GM23338 (cell line): ENCODE data around the gene SLC35A3. TPM values are rescaled to one million over a fixed set of nuclear protein-coding genes. Genes with fewer than 3 reads are reported as not detected.

Experiments
- ATAC-seq: fragments of 200-7000 bp; cut with Tn5 transposase; 3 replicates; pipeline ENCODE4 v1.9.1; 2020
- DNase-seq: peaks from one replicate; pipeline ENCODE4 v3.0.0-alpha.2; 2015; ENCODE audit warnings: low spot score
- H2AFZ ChIP-seq: fragments of 200-600 bp; sonication (generic); 2 replicates; pipeline ENCODE4 v1.8.0; 2016; ENCODE audit warnings: antibody characterized with exemption, mild to moderate bottlenecking, moderate library complexity
- H3F3A ChIP-seq: fragments of 200-600 bp; sonication (generic); replicated peaks from 2 replicates; pipeline ENCODE4 v1.8.0; 2017; ENCODE audit warnings: antibody characterized with exemption, mixed run types, low read depth
- H3K27ac ChIP-seq: fragments of 200-600 bp; sonication (generic); 2 replicates; pipeline ENCODE4 v1.6.1; 2016; ENCODE audit warnings: low read depth
- H3K27me3 ChIP-seq: fragments of 200-600 bp; sonication (generic); 2 replicates; pipeline ENCODE4 v1.8.0; 2016; ENCODE audit warnings: mild to moderate bottlenecking, mixed run types, moderate library complexity; ENCODE audit not compliant: insufficient read depth
- H3K36me3 ChIP-seq: fragments of 200-600 bp; sonication (generic); 2 replicates; pipeline ENCODE4 v1.8.0; 2016; ENCODE audit warnings: mild to moderate bottlenecking; ENCODE audit not compliant: insufficient read depth
- H3K4me1 ChIP-seq: fragments of 200-600 bp; sonication (generic); 2 replicates; pipeline ENCODE4 v1.8.0; 2016; ENCODE audit warnings: mild to moderate bottlenecking, moderate library complexity; ENCODE audit not compliant: insufficient read depth
- H3K4me2 ChIP-seq: fragments of 200-600 bp; sonication (generic); 2 replicates; pipeline ENCODE4 v1.7.1; 2017; ENCODE audit warnings: mixed run types
- H3K4me3 ChIP-seq: fragments of 200-600 bp; sonication (generic); 2 replicates; pipeline ENCODE4 v1.6.1; 2016; ENCODE audit warnings: mixed run types
- H3K79me2 ChIP-seq: fragments of 200-600 bp; sonication (generic); replicated peaks from 2 replicates; pipeline ENCODE4 v1.8.0; 2017; ENCODE audit warnings: mild to moderate bottlenecking; ENCODE audit not compliant: insufficient read depth
- H3K9me2 ChIP-seq: fragments of 200-600 bp; sonication (generic); 2 replicates; pipeline ENCODE4 v1.8.0; 2017; ENCODE audit not compliant: insufficient read depth
- H4K20me1 ChIP-seq: fragments of 200-600 bp; sonication (generic); replicated peaks from 2 replicates; pipeline ENCODE4 v1.8.0; 2017; ENCODE audit warnings: mild to moderate bottlenecking; ENCODE audit not compliant: insufficient read depth
- H3K27ac Mint-ChIP-seq: 2 replicates; pipeline ENCODE4 v1.8.0; 2020; ENCODE audit warnings: inconsistent platforms, mild to moderate bottlenecking, moderate library complexity, mixed read lengths
- H3K27me3 Mint-ChIP-seq: 3 replicates; pipeline ENCODE4 v1.8.0; 2022; ENCODE audit warnings: low read depth, mild to moderate bottlenecking, moderate library complexity, mixed read lengths, inconsistent platforms; ENCODE audit not compliant: insufficient read depth, poor library complexity
- H3K36me3 Mint-ChIP-seq: 3 replicates; pipeline ENCODE4 v1.8.0; 2021; ENCODE audit warnings: low read depth, mild to moderate bottlenecking, inconsistent platforms, moderate library complexity, mixed read lengths
- H3K4me1 Mint-ChIP-seq: 3 replicates; pipeline ENCODE4 v1.8.0; 2020; ENCODE audit warnings: mild to moderate bottlenecking, inconsistent platforms, mixed read lengths
- H3K4me3 Mint-ChIP-seq: 3 replicates; pipeline ENCODE4 v1.8.0; 2021; ENCODE audit warnings: moderate library complexity, mild to moderate bottlenecking, inconsistent platforms, mixed read lengths
- H3K9me3 Mint-ChIP-seq: 3 replicates; pipeline ENCODE4 v1.8.0; 2020; ENCODE audit warnings: moderate library complexity, mild to moderate bottlenecking, inconsistent platforms, mixed read lengths
- CTCF ChIP-seq, 2 experiments: fragments of 200-600 bp in 1 of 2; sonication (generic) in 1 of 2; conservative IDR thresholded peaks; 2 replicates each; pipeline versions ENCODE4 v1.5.1 to v1.6.1; 2016 to 2017; ENCODE audit warnings: antibody characterized with exemption in 2 of 2, low read depth in 2 of 2, mild to moderate bottlenecking in 2 of 2, moderate library complexity in 1 of 2
- ETS1 ChIP-seq: IDR thresholded peaks from 2 replicates; pipeline ENCODE4 v1.6.1; 2016; ENCODE audit warnings: antibody characterized with exemption
- EZH2 ChIP-seq: fragments of 200-600 bp; sonication (generic); IDR thresholded peaks from one replicate; pipeline ENCODE4 v1.8.0; 2017; ENCODE audit warnings: antibody characterized with exemption, mild to moderate bottlenecking, low read depth; ENCODE audit not compliant: unreplicated experiment
- EZH2phosphoT487 ChIP-seq: fragments of 200-600 bp; sonication (generic); IDR thresholded peaks from one replicate; pipeline ENCODE4 v1.8.1; 2018; ENCODE audit warnings: antibody characterized with exemption; ENCODE audit not compliant: unreplicated experiment
- JUNB ChIP-seq: IDR thresholded peaks from one replicate; pipeline ENCODE4 v1.6.1; 2016; ENCODE audit warnings: antibody characterized with exemption; ENCODE audit not compliant: unreplicated experiment
- NANOG ChIP-seq: IDR thresholded peaks from 2 replicates; pipeline ENCODE4 v1.6.1; 2016; ENCODE audit warnings: antibody characterized with exemption, borderline replicate concordance
- POLR2AphosphoS5 ChIP-seq: IDR thresholded peaks from 2 replicates; pipeline ENCODE4 v1.6.1; 2016; ENCODE audit warnings: antibody characterized with exemption, low read depth
- REST ChIP-seq: IDR thresholded peaks from one replicate; pipeline ENCODE4 v1.6.1; 2018; ENCODE audit warnings: antibody characterized with exemption; ENCODE audit not compliant: unreplicated experiment
- STAT1 ChIP-seq: IDR thresholded peaks from one replicate; pipeline ENCODE4 v1.6.1; 2016; ENCODE audit warnings: antibody characterized with exemption; ENCODE audit not compliant: unreplicated experiment
- ZNF462 ChIP-seq: fragments of 250-450 bp; sonication (Bioruptor Pico); IDR thresholded peaks from 2 replicates; pipeline ENCODE4 v1.5.0; 2020; ENCODE audit warnings: mild to moderate bottlenecking, moderate library complexity
- polyA plus RNA-seq: library from polyadenylated mRNA; unstranded; fragments of >200 nt; fragmentation: Nextera tagmentation; extraction: Ambion mirVana; gene quantifications from 2 replicates; pipeline ENCODE4 v1.2.1, GENCODE V29; 2016
- total RNA-seq: library from RNA; depleted of rRNA; stranded (reverse); fragments of >200 nt; shearing (Covaris generic); gene quantifications from 2 replicates; pipeline ENCODE4 v1.2.3, GENCODE V29; 2014

Gene SLC35A3
- total and polyA plus RNA-seq, 2 experiments from 2014 or later, result 7.6 to 27.2 TPM

GRCh38 chr1:99944192-99944591 is 25.6 kb upstream of the SLC35A3 start:
- H3K27me3 ChIP-seq, result no peaks in the 10 kb centered on the region
- H3K9me2 ChIP-seq, result no peaks in the 10 kb centered on the region; the same call in 1 of the 2 replicates
- no peak overlapping the region for H3K4me3 Mint-ChIP-seq
- peaks cover 5% of the 10 kb centered on the region for H3K27me3 Mint-ChIP-seq
- H3K27ac ChIP-seq, result no peak overlapping the region
- no peak overlapping the region for H3K4me3 ChIP-seq
- no peak overlapping the region for H3K4me2 ChIP-seq
- no peaks in the 10 kb centered on the region for H3K4me1 ChIP-seq
- no peaks in the 10 kb centered on the region for H4K20me1 ChIP-seq
- ATAC-seq (no peak), DNase-seq (no peak)
- H3K36me3 Mint-ChIP-seq, result no peaks in the 10 kb centered on the region
- no peak for TF ChIP-seq EZH2
- no peaks in the 10 kb centered on the region for H3K9me3 Mint-ChIP-seq
- peaks cover 3% of the 10 kb centered on the region; the same call in 1 of the 3 replicates for H3K4me1 Mint-ChIP-seq
- H3K27ac Mint-ChIP-seq, result no peak overlapping the region
- H2AFZ ChIP-seq, result peak overlapping the region; percentile 96
- no peaks in the 10 kb centered on the region for H3F3A ChIP-seq
- H3K36me3 ChIP-seq, result no peaks in the 10 kb centered on the region
- no peaks in the 10 kb centered on the region for H3K79me2 ChIP-seq

GRCh38 chr1:99945174-99945573 is 24.6 kb upstream of the SLC35A3 start:
- no peak overlapping the region for H3K27ac ChIP-seq
- no peaks in the 10 kb centered on the region for H3K79me2 ChIP-seq
- peaks cover 5% of the 10 kb centered on the region for H3K27me3 Mint-ChIP-seq
- H3K4me2 ChIP-seq, result no peak overlapping the region
- ATAC-seq (no peak), DNase-seq (no peak)
- no peaks in the 10 kb centered on the region for H3F3A ChIP-seq
- H3K9me3 Mint-ChIP-seq, result no peaks in the 10 kb centered on the region
- no peaks in the 10 kb centered on the region; the same call in 1 of the 2 replicates for H3K9me2 ChIP-seq
- no peaks in the 10 kb centered on the region for H3K36me3 Mint-ChIP-seq
- H3K4me3 Mint-ChIP-seq, result no peak overlapping the region
- H3K4me3 ChIP-seq, result no peak overlapping the region
- H2AFZ ChIP-seq, result peak overlapping the region; percentile 60; the same call in 1 of the 2 replicates
- H3K4me1 ChIP-seq, result no peaks in the 10 kb centered on the region
- H4K20me1 ChIP-seq, result no peaks in the 10 kb centered on the region
- no peaks in the 10 kb centered on the region for H3K27me3 ChIP-seq
- H3K36me3 ChIP-seq, result no peaks in the 10 kb centered on the region
- H3K27ac Mint-ChIP-seq, result no peak overlapping the region
- H3K4me1 Mint-ChIP-seq, result peaks cover 3% of the 10 kb centered on the region; the same call in 1 of the 3 replicates
- TF ChIP-seq REST (no peak), NANOG (no peak), POLR2AphosphoS5 (no peak), ZNF462 (CRISPR knock-in tag) (no peak), ETS1 (no peak), JUNB (no peak), EZH2phosphoT487 (no peak), STAT1 (no peak), CTCF (conservative IDR thresholded peaks at IDR 0.05; ENCODE audit: low read depth in 2 of 2) (no peak)
